VCaP (cell line): Measurements from ENCODE around the gene COL5A2.

ENCODE experiments used
- H3K27ac ChIP-seq: fragments of 450-650 bp; 2 replicates; pipeline ENCODE4 v1.5.1; 2017
- TF ChIP-seq, protein P1 (sequence below): fragments of 450-650 bp; conservative IDR thresholded peaks from 2 replicates; pipeline ENCODE4 v1.5.1; 2017; ENCODE audit warnings: mild to moderate bottlenecking, moderate library complexity

The COL5A2 gene

DNA sequence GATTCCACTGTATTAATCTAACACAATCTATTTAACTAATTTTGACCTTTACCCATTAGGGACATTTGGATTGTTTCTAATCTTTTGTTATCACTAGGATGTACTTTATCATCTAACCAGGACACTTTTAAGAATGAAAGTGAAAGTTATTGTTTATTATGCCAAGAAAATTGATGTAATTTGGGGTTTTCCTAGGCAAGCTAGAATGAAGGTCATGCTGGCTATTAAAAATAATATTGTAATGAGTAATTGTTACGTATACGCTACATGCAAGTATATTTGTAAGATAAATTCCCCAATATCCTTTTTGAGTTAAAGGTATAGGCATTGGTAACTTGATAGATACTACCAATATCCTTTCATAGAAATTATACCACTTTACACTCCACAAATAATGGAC is 74.6 kb downstream of the COL5A2 start:
- no peak overlapping the region for H3K27ac ChIP-seq
- TF ChIP-seq, protein P1, sequence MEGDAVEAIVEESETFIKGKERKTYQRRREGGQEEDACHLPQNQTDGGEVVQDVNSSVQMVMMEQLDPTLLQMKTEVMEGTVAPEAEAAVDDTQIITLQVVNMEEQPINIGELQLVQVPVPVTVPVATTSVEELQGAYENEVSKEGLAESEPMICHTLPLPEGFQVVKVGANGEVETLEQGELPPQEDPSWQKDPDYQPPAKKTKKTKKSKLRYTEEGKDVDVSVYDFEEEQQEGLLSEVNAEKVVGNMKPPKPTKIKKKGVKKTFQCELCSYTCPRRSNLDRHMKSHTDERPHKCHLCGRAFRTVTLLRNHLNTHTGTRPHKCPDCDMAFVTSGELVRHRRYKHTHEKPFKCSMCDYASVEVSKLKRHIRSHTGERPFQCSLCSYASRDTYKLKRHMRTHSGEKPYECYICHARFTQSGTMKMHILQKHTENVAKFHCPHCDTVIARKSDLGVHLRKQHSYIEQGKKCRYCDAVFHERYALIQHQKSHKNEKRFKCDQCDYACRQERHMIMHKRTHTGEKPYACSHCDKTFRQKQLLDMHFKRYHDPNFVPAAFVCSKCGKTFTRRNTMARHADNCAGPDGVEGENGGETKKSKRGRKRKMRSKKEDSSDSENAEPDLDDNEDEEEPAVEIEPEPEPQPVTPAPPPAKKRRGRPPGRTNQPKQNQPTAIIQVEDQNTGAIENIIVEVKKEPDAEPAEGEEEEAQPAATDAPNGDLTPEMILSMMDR = no peak

DNA sequence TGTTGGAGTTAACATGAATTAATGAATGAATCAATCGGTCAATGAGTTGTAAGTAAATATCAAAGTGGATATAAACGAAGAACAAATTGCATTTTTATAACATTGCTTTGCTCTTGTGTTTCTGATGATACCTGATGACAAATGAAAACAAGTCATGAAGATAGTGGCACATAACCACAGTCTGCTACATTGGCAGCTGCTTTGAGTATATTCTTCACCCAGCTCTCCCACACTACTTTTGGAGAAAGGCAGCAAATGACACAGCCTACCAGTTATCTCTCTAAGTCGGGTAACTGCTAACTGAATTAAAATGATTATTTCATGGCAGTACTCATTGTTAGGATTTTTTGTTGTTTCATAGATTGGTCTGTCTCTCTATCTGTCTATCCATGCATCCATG is 76.8 kb downstream of the COL5A2 start:
- H3K27ac ChIP-seq = no peak overlapping the region
- TF ChIP-seq, protein P1 = no peak

DNA sequence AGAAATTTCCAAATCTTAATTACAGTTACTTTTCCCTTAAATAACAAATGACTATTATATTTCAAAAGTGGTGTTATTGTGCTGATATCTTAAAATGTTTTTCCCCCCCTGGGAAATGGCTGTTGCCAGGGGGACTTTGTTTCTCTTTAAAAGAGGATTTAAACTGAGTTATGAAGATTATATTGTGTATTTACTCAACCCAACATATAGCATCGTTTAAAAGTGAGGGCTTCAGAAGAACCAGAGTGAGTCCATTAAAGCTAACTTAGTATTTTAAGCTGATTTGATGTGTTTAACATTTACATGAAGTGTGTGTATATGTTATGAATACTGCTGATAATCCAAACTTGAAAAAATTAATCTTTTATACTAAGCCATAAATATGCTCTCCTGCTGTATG is 81.6 kb downstream of the COL5A2 start:
- H3K27ac ChIP-seq = no peak overlapping the region
- TF ChIP-seq, protein P1 = no peak

DNA sequence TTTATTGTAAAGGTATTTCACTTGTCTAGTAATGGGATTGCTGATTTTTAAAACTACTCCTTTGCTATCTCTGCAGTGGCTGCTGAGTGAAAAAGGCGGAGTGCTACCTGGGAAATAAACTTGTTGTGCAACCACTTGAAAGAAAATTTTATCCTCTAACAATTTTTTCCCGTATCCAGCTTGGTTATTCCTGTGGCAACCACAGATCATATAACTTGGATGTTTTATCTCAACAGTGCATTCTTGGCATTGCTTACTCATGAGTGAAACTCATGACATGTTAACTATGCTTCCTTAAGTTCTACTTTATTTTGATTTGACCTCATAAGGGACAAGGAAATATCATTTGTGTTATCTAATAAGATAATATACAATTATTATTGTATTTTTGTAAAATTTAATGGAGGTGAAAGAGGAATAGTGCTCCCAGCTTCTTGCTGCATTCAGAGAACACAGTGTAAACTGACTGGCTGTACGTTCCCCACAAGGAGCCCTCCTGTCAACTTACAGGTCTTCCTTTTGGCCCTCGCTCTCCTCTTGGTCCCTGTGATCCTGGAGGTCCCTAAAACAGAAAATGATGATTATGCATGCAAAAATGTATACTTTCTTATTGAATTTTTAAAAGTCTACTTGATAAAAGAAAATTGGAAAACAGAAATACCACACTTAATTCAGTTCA is 82.7 kb downstream of the COL5A2 start:
- H3K27ac ChIP-seq = no peak overlapping the region
- TF ChIP-seq, protein P1 = no peak

DNA sequence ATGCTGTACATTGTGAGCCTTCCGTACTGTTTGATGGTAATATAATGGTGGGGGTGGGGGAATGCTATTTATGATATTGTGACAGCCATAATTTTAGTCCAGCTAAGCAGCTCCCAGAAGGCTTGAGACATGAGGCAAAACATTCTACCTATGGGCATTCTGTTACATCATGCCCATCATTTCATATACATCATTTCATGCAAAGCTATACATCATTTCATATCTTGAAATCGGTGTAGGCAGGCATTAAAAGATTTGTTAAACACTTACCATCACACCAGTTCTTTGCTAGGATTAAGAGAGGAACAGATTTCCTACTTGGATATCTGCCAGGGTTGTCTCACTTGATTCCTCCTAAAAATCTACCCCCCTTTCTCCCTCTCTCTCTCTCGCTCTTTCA is 84.5 kb downstream of the COL5A2 start:
- H3K27ac ChIP-seq = no peak overlapping the region

DNA sequence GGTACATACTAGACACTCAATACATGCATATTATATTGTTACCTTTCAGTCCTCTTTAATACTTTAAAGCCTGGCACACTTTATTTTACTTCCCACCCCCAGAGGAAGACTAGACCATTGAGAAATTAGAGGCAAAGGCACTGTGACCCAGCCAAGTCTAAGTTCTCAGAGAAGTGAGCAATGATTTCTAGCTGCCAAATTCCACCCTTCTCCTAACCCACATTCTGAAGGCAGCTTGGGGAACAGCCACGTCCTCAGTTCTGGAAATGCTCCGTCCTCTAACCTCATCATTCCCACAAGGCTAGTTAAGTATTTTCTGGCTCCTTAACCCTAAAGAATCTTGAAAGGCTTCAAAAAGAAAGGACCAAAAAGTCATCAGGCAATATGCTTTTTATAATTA is 86.6 kb downstream of the COL5A2 start:
- no peak overlapping the region for H3K27ac ChIP-seq

More for the DNA sequence above, 84.5 kb downstream of the COL5A2 start:
- TF ChIP-seq, protein P1 = no peak

DNA sequence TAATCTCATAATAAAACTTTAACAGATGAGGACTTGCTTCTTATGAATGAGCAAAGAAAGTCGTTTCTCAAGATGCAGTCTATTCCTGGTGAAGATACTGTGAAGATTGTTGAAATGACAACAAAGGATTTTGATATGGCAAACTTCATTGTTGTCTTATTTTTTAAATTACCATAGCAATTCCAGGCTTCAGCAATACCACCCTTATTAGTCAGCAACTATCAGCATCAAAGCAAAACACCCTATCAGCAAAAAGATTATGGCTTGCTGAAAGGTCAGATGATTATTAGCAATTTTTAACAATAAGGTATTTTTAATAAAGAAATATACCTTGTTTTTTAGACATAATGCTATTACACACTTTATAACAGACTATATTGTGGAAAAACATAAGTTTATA is 88.3 kb downstream of the COL5A2 start:
- no peak overlapping the region for H3K27ac ChIP-seq
- TF ChIP-seq, protein P1 = no peak

More for the DNA sequence above, 86.6 kb downstream of the COL5A2 start:
- TF ChIP-seq, protein P1 = no peak
